Neural progenitor cell (in vitro differentiated cells): Measurements from ENCODE around the gene MACROD2. TPM values are rescaled to one million over a fixed set of nuclear protein-coding genes. Genes with fewer than 3 reads are reported as not detected.

Source experiments
- DNase-seq: peaks from one replicate; pipeline ENCODE4 v3.0.0-alpha.2; 2016; ENCODE audit warnings: low spot score
- H2AFZ ChIP-seq: fragments of 200-600 bp; sonication (generic); replicated peaks from 2 replicates; pipeline ENCODE4 v1.6.1; 2016; ENCODE audit warnings: antibody characterized with exemption
- H3F3A ChIP-seq: fragments of 200-600 bp; sonication (generic); 2 replicates; pipeline ENCODE4 v1.6.1; 2016; ENCODE audit warnings: antibody characterized with exemption, low read depth
- H3K27ac ChIP-seq: fragments of 200-600 bp; sonication (generic); 2 replicates; pipeline ENCODE4 v1.5.1; 2016; ENCODE audit warnings: mild to moderate bottlenecking
- H3K27me3 ChIP-seq: fragments of 200-600 bp; sonication (generic); 2 replicates; pipeline ENCODE4 v1.6.1; 2016; ENCODE audit warnings: mild to moderate bottlenecking, moderate library complexity
- H3K36me3 ChIP-seq: fragments of 200-600 bp; sonication (generic); 2 replicates; pipeline ENCODE4 v1.5.1; 2016
- H3K4me1 ChIP-seq: fragments of 200-600 bp; sonication (generic); 2 replicates; pipeline ENCODE4 v1.6.1; 2016; ENCODE audit warnings: mixed run types
- H3K4me2 ChIP-seq: fragments of 200-600 bp; sonication (generic); 2 replicates; pipeline ENCODE4 v1.6.1; 2016
- H3K4me3 ChIP-seq: fragments of 200-600 bp; sonication (generic); 2 replicates; pipeline ENCODE4 v1.5.1; 2016
- H3K79me2 ChIP-seq: fragments of 200-600 bp; sonication (generic); 2 replicates; pipeline ENCODE4 v1.6.1; 2016; ENCODE audit warnings: low read depth
- H3K9ac ChIP-seq: fragments of 200-600 bp; sonication (generic); 2 replicates; pipeline ENCODE4 v1.6.1; 2016
- H3K9me3 ChIP-seq: fragments of 200-600 bp; sonication (generic); 2 replicates; pipeline ENCODE4 v1.5.1; 2016; ENCODE audit warnings: low read depth
- H4K20me1 ChIP-seq: fragments of 200-600 bp; sonication (generic); 2 replicates; pipeline ENCODE4 v1.6.1; 2016; ENCODE audit warnings: low read depth
- H3K27ac Mint-ChIP-seq: 3 replicates; pipeline ENCODE4 v1.8.0; 2021; ENCODE audit warnings: mixed read lengths
- H3K27me3 Mint-ChIP-seq: 2 replicates; pipeline ENCODE4 v1.8.0; 2022; ENCODE audit warnings: low read depth, mild to moderate bottlenecking, inconsistent platforms, moderate library complexity, mixed read lengths; ENCODE audit not compliant: insufficient read depth
- H3K36me3 Mint-ChIP-seq: 3 replicates; pipeline ENCODE4 v1.8.0; 2021; ENCODE audit warnings: mixed read lengths
- H3K4me1 Mint-ChIP-seq: 3 replicates; pipeline ENCODE4 v1.8.0; 2021; ENCODE audit warnings: mixed read lengths
- H3K4me3 Mint-ChIP-seq: 3 replicates; pipeline ENCODE4 v1.8.0; 2021; ENCODE audit warnings: mild to moderate bottlenecking, moderate library complexity, mixed read lengths
- H3K9me3 Mint-ChIP-seq: 3 replicates; pipeline ENCODE4 v1.8.0; 2020; ENCODE audit warnings: mixed read lengths
- EZH2 ChIP-seq: fragments of 200-600 bp; sonication (generic); IDR thresholded peaks from 2 replicates; pipeline ENCODE4 v1.6.1; 2017; ENCODE audit warnings: antibody characterized with exemption, mild to moderate bottlenecking, moderate library complexity
- EZH2phosphoT487 ChIP-seq: fragments of 200-600 bp; sonication (generic); IDR thresholded peaks from 2 replicates; pipeline ENCODE4 v1.6.1; 2017; ENCODE audit warnings: antibody characterized with exemption
- total RNA-seq: library from RNA; depleted of rRNA; stranded (reverse); fragments of >200 nt; gene quantifications from 2 replicates; pipeline ENCODE4 v1.2.3, GENCODE V29; 2015; ENCODE audit warnings: low replicate concordance
- TF ChIP-seq, protein P1 (sequence below): fragments of 200-600 bp; sonication (generic); IDR thresholded peaks from 2 replicates; pipeline ENCODE4 v1.5.1; 2017; ENCODE audit warnings: antibody characterized with exemption, mild to moderate bottlenecking

The MACROD2 gene
- total RNA-seq, 1 donor from 2014 or later, result 11.9 TPM

DNA sequence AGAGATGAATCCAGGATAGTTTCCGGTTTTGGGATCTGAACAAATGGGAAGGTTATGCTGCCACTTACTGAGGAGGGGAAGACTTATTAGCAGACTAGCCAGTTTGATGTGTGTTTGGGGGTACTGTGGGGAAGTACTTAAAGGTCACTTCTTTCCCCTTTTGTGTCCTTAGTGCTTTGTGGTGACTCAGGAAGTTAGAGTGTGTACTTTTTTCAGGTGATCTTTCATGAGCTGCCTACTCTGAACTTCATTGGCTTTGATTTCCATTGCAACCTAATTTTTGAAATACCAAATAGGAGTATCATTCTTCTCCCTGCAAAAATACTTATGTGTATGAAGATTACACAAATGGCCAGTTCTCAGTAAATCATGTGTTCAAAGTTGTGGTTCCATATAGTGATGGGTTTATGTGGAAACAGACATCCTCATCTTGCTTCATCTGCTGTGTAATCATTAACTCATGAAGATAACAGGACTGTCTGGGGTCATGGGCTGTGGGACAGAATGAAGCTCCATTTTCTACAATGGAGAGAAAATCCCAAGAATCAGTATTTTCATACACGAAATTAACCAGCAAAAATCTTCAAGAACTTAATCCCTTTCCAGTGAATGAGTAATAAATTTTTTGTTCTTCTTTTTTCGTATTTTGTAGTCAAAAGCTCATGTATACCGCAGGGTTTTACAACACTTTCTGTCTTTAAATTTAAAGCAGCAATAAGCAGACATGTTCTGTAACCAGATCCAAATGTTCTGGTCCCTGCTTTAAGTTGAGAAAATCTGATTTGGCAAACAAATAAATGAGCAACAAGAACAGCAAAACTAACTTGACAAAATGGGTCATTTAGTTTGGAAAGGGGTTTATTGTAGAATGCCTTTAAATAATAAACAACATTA, 614.3 kb downstream of the MACROD2 start:
- H3K4me3 Mint-ChIP-seq, result no peak overlapping the region
- Histone ChIP-seq H3K79me2 (no peaks in the 10 kb centered on the region), H4K20me1 (no peaks in the 10 kb centered on the region), H3K27me3 (no peaks in the 10 kb centered on the region), H3K4me1 (peaks cover 8% of the 10 kb centered on the region), H2AFZ (no peak overlapping the region), H3K36me3 (no peaks in the 10 kb centered on the region), H3F3A (no peaks in the 10 kb centered on the region), H3K9me3 (no peaks in the 10 kb centered on the region), H3K4me3 (no peak overlapping the region), H3K9ac (no peak overlapping the region), H3K4me2 (no peak overlapping the region), H3K27ac (no peak overlapping the region)
- no peak for DNase-seq
- H3K9me3 Mint-ChIP-seq, result no peaks in the 10 kb centered on the region
- no peaks in the 10 kb centered on the region for H3K36me3 Mint-ChIP-seq
- no peak overlapping the region for H3K27ac Mint-ChIP-seq
- no peaks in the 10 kb centered on the region for H3K27me3 Mint-ChIP-seq
- peaks cover 3% of the 10 kb centered on the region for H3K4me1 Mint-ChIP-seq
- TF ChIP-seq EZH2phosphoT487 (no peak), EZH2 (no peak)
- TF ChIP-seq, protein P1, sequence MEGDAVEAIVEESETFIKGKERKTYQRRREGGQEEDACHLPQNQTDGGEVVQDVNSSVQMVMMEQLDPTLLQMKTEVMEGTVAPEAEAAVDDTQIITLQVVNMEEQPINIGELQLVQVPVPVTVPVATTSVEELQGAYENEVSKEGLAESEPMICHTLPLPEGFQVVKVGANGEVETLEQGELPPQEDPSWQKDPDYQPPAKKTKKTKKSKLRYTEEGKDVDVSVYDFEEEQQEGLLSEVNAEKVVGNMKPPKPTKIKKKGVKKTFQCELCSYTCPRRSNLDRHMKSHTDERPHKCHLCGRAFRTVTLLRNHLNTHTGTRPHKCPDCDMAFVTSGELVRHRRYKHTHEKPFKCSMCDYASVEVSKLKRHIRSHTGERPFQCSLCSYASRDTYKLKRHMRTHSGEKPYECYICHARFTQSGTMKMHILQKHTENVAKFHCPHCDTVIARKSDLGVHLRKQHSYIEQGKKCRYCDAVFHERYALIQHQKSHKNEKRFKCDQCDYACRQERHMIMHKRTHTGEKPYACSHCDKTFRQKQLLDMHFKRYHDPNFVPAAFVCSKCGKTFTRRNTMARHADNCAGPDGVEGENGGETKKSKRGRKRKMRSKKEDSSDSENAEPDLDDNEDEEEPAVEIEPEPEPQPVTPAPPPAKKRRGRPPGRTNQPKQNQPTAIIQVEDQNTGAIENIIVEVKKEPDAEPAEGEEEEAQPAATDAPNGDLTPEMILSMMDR, result no peak

DNA sequence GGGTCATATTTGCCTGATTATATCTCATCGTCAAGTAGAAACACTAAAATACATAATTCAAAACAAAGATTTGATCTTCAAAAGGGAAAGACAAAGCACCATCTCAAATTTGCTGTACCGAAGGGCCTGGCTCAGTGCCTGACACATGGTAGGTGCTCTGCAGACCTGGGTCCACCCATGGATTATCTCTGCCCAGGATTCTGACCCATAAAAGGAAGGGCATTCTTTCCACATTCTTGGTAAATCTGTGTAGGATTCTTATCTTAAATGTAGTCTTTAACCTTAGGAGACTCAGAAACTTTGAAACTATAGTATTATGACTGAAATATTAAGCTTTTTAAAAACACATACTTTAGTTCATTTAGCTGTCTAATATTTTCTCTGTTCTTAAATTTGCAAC, 616.2 kb downstream of the MACROD2 start:
- Histone ChIP-seq H3K4me2 (no peak overlapping the region), H3K4me1 (peaks cover 8% of the 10 kb centered on the region), H3K27me3 (no peaks in the 10 kb centered on the region), H3K4me3 (no peak overlapping the region), H3F3A (no peaks in the 10 kb centered on the region), H2AFZ (no peak overlapping the region), H3K9me3 (no peaks in the 10 kb centered on the region), H3K79me2 (no peaks in the 10 kb centered on the region), H3K9ac (no peak overlapping the region), H3K36me3 (no peaks in the 10 kb centered on the region), H4K20me1 (no peaks in the 10 kb centered on the region), H3K27ac (no peak overlapping the region)
- no peak overlapping the region for H3K27ac Mint-ChIP-seq
- no peak for TF ChIP-seq EZH2
- TF ChIP-seq, protein P1, result no peak
- TF ChIP-seq EZH2phosphoT487, result no peak
- H3K9me3 Mint-ChIP-seq, result no peaks in the 10 kb centered on the region
- no peaks in the 10 kb centered on the region for H3K27me3 Mint-ChIP-seq
- H3K36me3 Mint-ChIP-seq, result no peaks in the 10 kb centered on the region
- peaks cover 3% of the 10 kb centered on the region for H3K4me1 Mint-ChIP-seq
- no peak for DNase-seq
- H3K4me3 Mint-ChIP-seq, result no peak overlapping the region

DNA sequence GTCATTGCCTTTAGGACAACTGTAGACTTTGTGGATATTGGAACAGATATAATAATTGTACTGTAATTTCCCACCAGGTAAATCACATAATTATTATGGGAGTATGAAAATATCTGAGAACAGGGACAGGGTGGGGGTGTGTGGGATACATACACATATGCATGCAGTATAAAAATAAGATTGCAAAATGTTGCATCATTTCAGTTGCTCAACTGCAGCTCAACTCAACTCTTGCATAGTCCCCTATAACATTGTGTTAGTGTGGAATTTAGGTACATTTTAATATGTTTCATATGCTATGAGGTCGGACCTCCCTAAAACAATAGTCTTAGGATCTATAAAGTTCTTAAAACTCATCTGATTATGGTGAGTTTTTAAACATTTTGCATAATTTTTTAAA, 617.1 kb downstream of the MACROD2 start:
- Histone ChIP-seq H3K9ac (no peak overlapping the region), H3K79me2 (no peaks in the 10 kb centered on the region), H3K9me3 (no peaks in the 10 kb centered on the region), H3K36me3 (no peaks in the 10 kb centered on the region), H3F3A (no peaks in the 10 kb centered on the region), H3K27me3 (no peaks in the 10 kb centered on the region), H3K4me1 (peaks cover 8% of the 10 kb centered on the region), H2AFZ (no peak overlapping the region), H3K4me2 (no peak overlapping the region), H3K4me3 (no peak overlapping the region), H4K20me1 (no peaks in the 10 kb centered on the region), H3K27ac (no peak overlapping the region)
- peaks cover 3% of the 10 kb centered on the region for H3K4me1 Mint-ChIP-seq
- no peak for TF ChIP-seq EZH2phosphoT487
- no peaks in the 10 kb centered on the region for H3K36me3 Mint-ChIP-seq
- no peaks in the 10 kb centered on the region for H3K27me3 Mint-ChIP-seq
- no peak overlapping the region for H3K27ac Mint-ChIP-seq
- no peak overlapping the region for H3K4me3 Mint-ChIP-seq
- no peak for DNase-seq
- H3K9me3 Mint-ChIP-seq, result no peaks in the 10 kb centered on the region

DNA sequence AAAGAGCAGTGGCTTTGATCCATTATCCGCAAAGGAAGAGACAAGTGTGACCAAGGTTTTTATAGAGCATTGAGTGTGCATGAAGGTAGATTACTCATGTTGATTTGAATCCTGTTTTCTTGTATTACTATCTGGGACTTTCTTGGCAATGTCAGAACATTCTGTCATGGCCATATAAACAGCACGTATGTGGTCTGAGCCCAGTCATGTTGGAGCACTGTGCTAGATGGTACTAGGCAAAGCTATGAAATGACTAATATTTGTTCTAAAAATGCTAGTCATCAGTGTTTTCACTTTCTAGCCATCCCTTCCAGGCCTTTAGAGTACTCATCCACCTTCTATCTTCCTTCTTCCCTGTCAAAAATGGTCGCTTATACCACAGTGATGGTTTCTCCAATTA, 620.7 kb downstream of the MACROD2 start:
- Histone ChIP-seq H3K36me3 (no peaks in the 10 kb centered on the region), H2AFZ (no peak overlapping the region), H3F3A (no peaks in the 10 kb centered on the region), H3K4me2 (no peak overlapping the region), H3K79me2 (no peaks in the 10 kb centered on the region), H3K4me1 (peaks cover 18% of the 10 kb centered on the region), H3K27ac (no peak overlapping the region), H3K27me3 (no peaks in the 10 kb centered on the region), H3K9me3 (no peaks in the 10 kb centered on the region), H3K4me3 (no peak overlapping the region), H3K9ac (no peak overlapping the region), H4K20me1 (no peaks in the 10 kb centered on the region)
- Mint-ChIP-seq H3K4me3 (no peak overlapping the region), H3K27ac (no peak overlapping the region), H3K9me3 (no peaks in the 10 kb centered on the region), H3K36me3 (no peaks in the 10 kb centered on the region), H3K27me3 (no peaks in the 10 kb centered on the region), H3K4me1 (peaks cover 3% of the 10 kb centered on the region)
- DNase-seq, result no peak
- TF ChIP-seq EZH2phosphoT487 (no peak), EZH2 (no peak)
- TF ChIP-seq, protein P1, result no peak
